ENCODE data around the gene DCC.

Gene DCC

DNA sequence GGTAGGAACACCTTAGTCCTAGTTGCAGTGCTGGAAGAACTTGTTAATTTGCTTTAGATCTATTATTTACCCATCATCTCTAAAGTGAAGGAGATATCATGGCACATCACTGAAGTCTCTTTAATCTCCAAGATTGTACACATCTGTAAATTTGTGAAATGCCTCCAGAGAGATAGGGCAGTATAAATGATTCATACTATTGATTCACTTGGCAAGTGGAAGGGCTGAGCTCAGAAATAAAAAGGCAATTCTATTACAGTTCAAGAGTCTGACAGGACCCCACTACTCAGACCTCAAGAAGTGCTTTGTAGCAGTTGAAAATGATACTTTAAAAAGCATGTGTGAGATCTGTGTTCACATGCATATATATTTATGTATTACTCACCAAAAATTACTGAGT lies 489.3 kb downstream of the DCC start:
- DNase-seq = no peak

- DNase-seq = no peak
Observed at GRCh38 chr18:52829876-52830405, 489.9 kb downstream of the DCC start.

GRCh38 chr18:52844323-52844722 lies 504.3 kb downstream of the DCC start:
- peak; percentile 47 for DNase-seq

DNA sequence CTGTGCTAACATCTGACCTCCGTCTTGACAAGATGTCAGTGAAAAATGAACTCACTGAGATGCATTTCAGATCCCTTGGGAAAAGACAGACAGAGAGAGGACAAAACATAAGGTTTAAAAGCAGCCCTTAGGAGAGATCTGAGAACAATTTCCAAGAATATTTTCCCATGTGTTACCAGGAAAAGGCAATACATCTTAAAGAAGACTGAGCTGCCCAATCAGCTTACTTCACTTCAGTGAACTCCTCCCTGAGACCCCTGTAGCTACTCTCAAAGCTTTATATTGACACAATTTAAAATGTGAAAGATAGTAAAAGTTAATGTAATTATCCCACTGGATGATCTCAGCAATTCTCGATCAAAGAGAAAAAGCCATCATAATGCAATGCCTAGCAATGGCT lies 505.0 kb downstream of the DCC start:
- no peak for DNase-seq

GRCh38 chr18:52850031-52850560 lies 510.1 kb downstream of the DCC start:
- no peak for DNase-seq

DNA sequence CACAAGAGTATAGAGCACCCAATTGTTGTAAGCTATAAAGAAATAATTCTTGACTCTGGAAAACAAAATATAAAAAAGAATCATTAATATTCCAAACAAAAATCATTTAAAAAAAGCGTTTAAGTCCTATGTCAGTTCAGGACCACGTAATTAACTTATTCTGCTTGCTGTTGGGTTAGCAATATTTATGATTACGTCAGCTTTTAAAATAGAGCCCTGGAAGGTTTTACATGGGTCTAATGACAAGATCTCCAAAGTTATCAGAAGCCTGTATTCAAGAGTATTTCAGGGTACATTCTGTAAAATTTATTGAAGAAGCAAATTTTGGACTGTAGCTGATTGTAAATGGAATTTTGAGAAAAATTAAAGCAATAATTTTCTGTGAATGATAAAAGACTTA lies 521.6 kb downstream of the DCC start:
- no peak for DNase-seq

DNA sequence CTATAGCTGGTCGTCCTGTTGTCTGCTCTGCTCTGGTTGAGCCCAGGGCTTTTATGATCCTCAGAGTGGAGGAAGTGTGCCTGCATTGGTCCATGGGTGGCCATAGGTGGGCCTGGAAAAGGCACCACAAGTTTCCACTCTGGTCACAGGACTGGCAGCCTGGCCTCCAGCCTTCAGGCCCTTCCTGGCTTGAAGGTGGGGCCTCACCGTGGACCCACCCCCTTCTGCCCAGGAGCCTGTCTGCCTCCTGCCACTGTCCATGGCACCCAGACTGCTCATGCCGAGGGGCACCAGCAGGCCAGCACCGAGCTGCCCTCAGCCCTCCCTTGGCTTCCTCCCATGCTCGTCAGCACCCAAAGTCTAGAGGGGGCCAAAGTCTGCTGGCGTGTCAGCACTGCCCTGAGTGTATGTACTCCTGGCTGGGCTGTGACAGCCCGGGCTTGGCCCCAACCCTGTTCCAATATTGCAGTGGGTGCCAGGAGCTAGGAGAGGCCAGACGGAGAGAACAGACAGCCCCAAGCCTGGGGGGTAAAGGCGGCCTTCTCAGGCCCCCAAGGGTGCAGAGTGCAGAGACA lies 529.4 kb downstream of the DCC start:
- no peak for DNase-seq

GRCh38 chr18:52869942-52870907 lies 530.2 kb downstream of the DCC start:
- no peak for DNase-seq

GRCh38 chr18:52874774-52875173 lies 534.8 kb downstream of the DCC start:
- no peak for DNase-seq

GRCh38 chr18:52875725-52876124 lies 535.7 kb downstream of the DCC start:
- no peak for DNase-seq

DNA sequence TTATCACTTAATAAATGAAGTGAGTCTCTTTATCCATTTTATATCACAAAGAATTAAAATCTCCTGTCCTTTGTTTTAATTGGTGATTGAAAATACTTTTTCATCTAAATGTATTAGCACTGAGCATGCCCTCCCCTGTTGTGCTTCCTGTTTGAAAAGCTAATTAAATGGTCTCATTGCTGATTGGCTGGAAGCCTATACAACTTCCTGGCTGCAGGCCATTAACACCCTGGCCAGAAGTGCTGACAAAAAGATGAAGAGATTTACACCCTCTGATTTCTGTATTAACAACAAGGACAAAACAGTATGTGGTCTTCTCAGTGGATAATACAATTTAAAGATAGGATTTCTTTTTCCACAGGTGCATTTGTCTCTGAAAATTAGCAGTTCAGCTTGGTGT lies 548.0 kb downstream of the DCC start:
- DNase-seq = no peak

- DNase-seq = no peak
Observed at GRCh38 chr18:52894801-52895200, 554.8 kb downstream of the DCC start.

- DNase-seq = no peak
Observed at GRCh38 chr18:52897611-52898484, 557.9 kb downstream of the DCC start.

GRCh38 chr18:52898485-52899058 lies 558.6 kb downstream of the DCC start:
- DNase-seq = no peak

DNA sequence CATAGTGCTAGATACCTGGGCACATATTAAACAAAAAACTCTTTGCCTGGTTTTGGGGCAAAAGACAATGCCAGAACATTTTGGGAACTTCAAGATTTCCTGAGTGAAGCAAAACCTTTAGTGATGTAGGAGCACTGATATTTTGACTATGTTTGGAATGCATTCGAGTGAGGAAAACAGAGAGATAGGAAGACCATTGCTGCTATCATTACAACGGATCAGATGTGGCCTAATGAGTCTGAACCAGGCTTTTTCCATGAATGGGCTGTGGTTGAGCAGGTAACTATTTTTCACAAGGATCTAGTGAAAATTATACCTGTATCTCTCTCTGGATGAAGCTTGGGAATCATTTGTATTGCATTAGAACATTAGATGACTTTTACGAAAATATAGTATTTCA lies 562.2 kb downstream of the DCC start:
- no peak for DNase-seq

DNA sequence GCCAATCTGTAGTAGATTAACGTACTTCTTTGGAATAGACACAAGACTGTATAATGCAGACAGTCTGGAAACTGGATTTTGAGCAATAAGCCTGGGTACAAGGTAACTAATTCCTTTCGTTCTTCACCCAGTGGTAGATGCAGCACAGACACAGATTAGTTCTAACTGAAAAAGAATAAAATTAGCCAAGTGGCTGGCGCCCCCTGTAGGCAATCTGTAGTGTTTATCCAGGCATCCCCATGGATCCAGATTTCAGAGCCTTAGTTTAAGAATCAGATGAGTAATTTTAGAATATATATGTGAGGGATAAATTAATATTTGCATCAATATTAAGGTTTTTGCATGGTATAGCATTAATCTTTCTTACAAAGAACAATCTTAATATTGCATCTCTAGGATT lies 563.9 kb downstream of the DCC start:
- DNase-seq = peak; percentile 21

DNA sequence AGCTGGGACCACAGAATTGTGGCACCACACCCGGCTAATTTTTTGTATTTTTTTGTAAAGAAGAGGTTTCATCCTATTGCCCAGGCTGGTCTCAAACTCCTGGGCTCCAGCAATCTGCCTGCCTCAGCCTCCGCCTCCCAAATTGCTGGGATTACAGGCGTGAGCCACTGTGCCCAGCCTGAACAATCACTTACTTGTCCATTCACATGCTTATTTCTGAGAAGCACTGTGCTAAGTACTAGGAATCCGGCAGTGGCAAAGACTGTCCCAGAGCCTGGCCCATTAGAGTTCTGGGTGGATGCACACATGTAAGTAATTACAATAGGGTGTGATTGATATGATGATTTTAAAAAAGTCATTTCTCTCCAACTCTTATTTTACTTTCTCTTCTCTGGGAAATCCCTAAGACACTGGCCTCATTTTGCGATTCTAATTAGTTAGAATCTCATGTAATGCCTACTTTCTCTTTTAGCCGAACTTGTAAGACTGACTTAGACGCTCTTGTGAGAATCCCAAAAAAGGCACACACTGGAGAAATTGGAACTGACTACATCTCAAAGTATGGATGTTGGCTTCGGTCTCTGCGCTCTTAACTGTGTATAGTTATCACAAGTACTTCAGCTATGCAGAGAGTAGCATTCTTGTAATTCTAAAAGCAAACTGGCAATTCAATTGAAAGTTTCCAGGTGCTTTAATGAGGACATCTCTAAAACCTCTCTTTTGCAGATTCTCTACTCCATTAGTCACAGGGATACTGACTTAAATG lies 567.7 kb downstream of the DCC start:
- no peak for DNase-seq

- no peak for DNase-seq
Observed at GRCh38 chr18:52914148-52914547, 574.2 kb downstream of the DCC start.

GRCh38 chr18:52920665-52921064 lies 580.7 kb downstream of the DCC start:
- DNase-seq = no peak

- peak; percentile 14 for DNase-seq
Observed at GRCh38 chr18:52933356-52933755, 593.4 kb downstream of the DCC start.

DNA sequence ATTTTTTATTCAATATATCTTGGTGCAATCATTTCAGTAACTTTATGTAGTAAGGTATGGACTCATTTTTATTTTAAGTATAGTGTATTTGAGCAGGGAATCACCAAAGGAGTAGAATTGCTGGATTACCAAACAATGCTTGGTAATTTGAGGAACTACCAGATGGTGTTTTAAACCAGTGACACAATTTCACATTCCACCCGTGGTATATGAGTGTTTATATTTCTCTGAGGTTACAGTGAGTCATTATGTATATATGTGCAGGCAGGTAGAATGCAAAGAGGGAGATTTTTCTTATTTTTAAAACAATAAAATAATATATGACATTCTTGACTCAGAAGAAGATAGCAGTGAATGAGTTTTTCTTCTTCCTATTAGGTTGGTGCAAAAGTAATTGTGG lies 596.9 kb downstream of the DCC start:
- DNase-seq = peak; percentile 26

DNA sequence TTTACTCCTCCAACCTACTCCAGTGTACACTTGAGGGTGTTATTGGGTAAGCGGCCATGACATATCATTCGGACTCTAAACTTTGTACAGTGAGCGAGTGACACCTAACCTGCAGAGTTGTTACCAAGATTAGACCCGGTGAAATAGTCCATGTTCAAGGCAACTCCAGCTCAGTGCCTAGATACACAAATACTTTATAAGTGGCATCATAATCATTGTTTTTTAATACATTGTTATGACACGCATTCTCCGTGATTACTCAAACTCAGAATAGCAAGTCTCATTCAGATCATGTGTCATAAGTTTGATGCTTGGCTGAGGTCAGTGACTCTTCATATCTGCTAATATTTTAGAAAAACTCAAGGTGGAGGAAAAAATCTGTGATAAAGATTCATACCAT lies 597.8 kb downstream of the DCC start:
- DNase-seq = no peak
